Femur (tissue), 1 donor: Measurements from ENCODE around the gene LDLRAD4.
A peak's percentile ranks its signal among the peaks of the same experiment; 100 is the strongest.

Experiments
- DNase-seq: peaks from one replicate; pipeline ENCODE4 v3.0.0-alpha.2; 2017

LDLRAD4 gene

DNA sequence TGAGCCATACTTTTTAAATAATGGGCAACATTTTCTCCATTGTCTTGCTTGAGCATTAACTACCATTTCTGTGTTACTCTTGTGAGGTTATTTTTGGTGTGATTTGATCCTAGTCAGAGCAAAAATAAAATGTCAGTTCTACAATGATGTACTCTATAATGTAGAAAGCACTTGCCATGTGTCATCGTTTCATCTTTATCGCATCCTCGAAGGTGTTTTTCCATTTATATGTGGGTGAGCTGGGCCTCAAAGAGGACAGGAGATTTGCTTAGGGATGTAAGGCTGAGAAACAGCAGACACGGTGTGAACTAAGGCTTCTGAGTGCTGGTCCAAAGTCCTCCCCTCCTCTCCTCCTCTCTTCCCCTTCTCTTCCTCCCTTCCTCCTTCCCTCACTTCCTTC, 308.0 kb downstream of the LDLRAD4 start:
- DNase-seq, result no peak

DNA sequence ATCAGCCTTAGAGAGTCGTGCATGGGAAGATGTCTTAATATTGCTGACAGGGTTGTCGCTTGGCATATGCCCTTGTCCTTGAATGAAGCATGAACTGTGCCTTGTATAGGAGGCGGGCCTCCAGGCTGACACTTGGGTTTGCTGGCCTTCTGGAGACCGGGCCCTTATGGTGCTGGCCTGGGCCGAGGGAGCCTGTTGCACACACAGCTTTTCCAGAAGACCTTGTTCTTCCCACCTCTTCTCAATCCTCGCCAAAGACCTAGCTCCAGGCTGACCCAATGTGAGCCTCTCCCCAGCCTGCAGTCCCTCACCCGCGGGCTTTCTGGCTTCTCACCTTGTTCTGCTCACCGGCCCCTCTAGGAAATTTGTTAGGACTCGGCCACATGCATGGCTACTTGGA, 308.7 kb downstream of the LDLRAD4 start:
- no peak for DNase-seq

DNA sequence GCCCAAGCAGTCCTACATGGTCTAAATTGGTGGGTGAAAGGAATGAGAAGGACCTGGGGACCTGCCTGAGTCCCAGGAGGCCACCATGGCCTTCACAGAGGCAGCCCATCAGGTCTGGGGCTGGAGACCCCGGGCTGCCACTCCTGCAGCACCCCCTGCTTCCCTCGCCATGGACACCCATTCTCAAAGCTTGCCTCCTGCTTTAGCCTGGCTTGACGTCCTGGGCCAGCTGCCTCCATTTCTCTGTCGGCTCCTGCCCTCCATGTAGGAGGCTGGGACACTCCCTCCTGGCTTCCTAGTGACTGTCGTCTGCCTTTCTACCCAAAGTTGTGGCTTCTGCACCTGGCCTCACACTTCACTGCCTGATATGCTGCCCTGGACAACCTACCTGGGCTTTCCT, 309.2 kb downstream of the LDLRAD4 start:
- DNase-seq, result no peak

DNA sequence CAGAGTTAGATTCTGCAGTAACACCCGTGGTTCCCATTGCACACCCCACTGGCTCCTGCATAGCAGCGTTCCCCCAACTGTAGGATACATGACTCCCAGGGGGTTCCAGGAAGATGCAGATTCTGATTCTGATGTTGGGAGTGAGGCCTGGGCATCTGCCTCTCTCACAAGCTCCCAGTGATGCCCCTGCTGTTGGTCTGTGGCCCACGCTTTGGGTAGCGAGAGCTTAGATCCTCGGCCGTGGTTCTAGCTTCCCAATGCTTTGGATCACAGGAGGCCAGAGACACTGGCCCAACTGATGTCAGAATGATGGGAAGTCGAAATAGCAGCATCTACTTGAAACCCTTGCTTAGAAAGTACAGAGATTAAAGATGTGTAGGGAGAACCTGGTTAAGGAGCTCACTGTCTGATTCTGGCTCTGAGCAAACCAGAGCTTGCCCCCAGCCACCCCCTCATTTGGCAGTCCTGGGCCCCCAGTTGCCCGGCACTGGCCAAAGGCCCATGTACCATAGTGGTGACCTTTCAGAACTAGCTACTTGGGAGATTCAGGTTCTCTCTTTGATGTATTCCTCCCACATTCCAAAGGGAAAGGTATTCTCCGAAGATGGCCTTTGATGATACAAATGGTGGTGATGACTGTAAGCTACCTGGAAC, 310.3 kb downstream of the LDLRAD4 start:
- no peak for DNase-seq

DNA sequence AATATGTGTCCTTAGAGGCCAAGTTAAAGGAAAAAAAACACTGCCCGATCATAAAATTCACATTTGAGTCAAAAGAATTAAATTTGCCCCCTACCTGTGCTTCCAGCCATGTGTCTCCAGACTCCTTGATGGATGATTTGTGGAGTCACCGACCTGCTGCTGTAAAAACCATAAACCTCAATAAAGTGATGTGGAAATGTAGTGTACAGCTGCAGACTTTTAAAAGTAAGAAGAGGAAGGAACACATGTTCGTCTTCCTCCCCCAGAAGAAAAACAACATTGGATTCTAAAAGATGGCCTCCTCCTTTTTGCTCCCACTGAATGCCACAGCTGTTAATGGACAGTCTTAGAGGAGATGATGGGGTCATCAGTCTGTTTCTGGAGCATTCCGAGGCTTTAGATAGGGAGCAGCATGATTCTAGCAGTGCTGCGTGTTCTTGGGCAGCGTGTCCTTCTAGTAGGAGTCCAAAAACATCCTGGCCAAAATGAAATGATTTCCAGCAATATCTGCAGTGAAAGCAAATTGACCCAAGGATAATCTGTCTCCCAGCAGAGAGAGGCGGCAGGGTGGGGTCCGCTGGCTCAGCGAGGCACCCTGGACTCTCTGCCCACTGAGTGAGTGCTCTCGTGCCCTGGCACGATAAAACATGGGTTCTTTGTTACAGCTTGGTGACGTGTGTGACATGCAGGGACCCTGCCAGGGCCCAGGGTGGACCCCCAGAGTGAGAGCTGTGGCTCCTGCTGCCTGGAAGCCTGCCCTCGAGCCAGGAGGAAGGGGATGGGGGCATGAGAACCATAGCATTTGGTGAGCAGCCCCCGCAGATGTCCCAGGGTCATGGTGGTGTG, 311.7 kb downstream of the LDLRAD4 start:
- DNase-seq, result no peak

DNA sequence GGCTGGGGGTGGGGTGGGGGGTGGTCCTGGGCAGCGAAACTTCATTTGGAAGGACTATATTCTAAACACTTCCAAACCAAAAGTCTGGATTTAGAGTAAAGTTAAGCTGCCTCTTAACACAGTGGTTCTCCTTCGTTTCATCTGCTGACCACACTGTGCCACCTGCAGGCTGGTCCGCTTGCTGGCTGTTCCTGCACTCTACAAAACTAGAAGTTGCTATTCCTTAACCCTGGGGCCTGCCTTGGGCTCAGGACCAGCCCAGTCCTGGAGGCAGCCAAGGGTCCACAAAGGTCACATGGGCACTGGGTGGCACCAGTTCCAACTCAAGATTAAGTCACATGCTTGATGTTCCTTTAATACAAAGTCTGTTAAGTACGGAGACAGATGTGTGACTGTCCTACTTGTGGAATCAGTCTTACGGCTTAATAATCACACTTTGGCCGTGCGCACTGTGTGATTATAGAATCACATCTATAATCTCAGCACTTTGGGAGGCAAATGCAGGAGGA, 312.4 kb downstream of the LDLRAD4 start:
- DNase-seq, result peak; percentile 78

DNA sequence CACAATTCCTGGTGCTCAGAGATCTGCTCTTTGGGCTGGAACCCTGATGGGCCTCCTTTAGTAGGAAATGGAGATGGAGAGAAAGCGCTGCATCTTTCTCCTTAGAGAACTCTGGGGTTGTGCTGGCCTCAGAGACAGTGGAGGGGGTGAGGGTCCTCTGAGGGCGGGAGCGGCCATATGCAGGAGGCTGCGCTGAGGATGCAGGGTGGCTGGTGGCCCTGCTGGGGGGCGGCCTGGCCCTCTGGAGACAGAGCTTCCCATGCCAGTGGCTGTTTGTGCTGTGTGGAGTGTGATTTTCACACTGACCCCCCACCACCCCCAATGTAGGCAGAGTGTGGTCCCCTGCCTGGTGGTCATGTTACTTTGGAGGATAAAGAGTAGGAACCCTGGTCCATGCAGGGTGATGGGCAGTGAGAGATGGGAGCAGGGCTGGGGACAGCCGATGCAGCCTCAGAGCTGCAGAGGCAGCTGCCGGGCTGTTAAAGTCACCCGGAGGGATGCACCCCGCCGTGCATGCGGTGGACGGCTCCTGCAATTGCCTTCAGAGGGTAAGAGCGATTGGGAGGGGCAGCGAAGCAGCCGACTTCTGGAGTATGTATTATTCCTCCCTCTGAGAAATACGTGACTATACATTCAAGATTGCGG, 313.2 kb downstream of the LDLRAD4 start:
- no peak for DNase-seq

DNA sequence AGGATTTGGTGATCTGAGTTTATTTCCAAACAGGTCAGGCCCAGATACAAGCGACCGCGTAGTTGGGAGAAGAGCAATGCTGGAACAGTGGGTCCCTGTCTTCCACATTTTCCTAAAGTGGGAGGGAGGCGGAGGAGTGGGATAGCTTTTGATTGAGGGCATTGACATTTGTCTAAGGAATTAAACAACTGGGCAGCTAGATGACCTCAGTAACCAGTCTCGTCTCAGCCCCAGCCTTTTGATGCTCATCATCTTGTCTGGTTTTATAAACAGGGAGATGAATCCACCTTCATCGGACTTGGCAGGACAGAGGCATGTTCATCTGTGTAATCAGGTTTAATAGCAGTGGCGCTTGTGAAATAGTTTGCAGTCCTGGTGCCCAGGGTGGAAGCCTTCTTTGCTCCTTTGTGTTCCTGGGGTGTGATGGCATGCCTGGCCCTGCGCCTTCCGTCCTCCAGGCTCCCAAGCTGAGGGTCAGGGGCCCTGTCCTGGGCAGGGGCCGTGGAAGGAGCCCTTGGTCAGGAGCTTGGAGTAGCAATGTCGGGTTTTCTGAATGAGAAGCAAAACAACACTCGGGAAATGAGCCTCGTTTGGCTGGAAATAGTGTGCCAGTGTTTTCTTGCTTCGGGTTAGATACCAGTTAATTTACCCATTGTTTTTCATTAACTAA, 314.0 kb downstream of the LDLRAD4 start:
- no peak for DNase-seq

DNA sequence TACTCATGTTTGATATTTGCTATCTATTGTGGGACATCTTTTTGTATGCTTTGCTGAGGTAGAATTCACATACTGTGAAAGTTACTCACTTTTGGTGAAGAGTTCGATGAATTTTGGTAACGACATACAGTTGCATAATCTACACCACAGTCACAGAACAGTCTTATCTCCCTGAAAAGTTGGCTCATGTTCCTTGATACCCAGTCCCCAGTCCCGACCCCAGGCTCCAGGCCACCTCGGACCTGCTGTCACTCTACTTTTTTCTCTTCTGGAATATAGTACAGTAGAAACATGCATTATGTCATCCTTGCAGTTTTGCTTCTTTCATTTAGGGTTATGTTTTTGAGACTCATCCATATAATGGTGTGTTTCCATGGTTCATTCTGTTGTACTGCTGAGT, 316.1 kb downstream of the LDLRAD4 start:
- no peak for DNase-seq

DNA sequence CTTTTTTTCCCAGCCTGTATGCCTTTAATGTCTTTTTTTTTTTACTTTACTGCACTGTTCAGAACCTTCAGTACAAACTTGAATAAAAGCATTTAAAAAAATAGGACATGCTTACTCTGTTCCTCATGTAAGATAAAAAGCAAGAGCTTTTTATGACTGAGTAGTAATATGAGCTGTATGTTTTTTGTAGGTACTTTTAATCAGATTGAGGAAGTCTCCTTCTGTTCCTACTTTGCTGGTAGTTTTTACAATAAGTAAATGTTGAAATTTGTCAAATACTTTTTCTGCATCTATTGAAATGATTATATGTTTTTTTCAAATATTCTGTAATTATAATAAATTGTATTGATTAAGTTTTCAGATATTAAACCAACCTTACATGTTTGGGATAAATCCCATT, 318.0 kb downstream of the LDLRAD4 start:
- no peak for DNase-seq

DNA sequence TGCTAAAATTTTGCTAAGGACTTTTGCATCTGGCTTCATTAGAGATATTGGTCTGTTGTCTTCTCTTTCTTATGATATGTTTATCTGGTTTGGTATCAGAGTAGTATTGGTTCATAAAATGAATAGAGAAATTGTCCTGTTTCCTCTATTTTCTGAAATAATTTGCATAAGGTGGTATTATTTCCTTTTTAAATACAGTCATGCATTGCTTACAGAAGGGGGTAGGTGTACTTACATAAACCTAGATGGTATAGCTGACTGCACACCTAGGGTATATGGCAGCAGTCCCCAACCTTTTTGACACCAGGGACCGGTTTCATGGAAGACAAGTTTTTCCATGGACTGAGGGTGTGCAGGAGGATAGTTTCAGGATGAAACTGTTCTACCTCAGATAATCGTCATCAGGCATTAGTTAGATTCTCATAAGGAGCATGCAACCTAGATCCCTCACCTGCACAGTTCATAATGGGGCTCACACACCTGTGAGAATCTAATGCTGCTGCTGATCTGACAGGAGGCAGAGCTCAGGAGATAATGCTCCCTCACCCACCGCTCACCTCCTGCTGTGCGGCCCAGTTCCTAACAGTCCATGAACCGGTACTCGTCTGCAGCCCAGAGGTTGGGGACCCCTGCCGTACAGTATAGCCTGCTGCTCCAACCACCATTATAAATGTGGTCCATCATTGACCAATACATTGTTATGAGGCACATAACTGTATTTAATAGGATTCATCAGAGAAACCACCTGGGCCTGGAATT, 318.6 kb downstream of the LDLRAD4 start:
- DNase-seq, result no peak

DNA sequence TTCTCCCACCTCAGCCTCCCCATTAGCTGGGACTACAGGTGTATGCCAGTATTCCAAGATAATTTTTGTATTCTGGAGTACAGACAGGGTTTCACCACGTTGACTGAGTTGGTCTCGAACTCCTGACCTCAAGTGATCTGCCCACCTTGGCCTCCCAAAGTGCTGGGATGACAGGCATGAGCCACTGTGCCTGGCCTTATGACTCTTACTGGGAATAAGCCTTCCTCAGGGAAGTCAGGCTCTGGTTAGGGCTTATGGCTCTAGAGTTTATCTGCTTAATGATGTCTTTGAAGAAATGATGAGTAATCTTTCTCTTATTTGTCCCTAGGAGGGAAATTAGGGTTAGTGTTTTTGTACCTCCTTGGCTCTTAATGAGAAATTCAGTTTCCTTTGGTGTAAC, 320.1 kb downstream of the LDLRAD4 start:
- no peak for DNase-seq

DNA sequence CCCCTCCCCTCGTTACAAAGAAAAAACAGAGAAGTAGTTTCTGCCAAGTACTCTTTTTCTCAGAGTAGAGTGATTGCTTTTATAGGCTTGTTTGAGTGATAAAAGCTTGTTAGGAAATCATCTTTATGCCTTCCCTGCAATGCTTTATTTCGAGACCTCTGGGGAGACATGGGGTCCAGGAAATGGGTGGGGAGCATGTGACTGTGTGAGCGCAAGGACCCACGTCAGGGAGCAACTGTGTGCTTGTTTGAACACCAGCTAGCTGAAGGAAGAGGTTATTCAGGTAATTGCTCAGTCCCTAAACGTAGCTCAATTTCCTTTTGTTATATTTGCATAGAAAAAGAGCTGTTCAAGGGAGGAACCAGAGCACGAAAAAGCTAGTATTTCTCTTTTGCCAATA, 320.5 kb downstream of the LDLRAD4 start:
- DNase-seq, result no peak

DNA sequence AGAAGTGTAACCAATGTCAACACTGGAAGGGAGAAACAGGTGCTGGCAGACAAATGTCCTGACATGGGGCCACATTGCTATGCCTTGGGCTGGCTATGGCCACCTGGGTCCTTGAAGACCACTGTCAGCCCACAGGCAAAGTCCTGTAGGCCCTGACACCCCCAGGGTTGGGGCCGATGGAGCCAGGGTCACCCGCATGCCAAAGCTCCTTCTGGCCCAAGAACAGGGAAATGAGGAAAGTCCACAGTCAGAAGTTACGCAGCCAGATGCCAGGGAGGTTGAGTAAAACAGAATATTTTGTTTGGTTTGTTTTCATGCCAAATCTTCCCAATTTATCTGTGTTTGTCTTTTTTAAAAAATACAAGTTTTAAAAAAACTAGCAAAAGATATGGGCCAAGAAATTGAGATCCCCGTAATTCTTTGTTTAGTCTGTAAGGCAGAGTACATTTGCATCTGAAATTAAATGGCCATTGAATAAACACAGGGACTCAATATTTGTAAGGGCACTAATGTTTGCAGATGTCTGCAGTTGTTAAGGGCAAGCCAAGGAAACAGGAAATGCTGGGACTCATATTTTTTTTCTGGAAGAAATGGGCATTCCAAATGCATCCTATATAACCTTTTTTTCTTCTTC, 321.4 kb downstream of the LDLRAD4 start:
- no peak for DNase-seq

DNA sequence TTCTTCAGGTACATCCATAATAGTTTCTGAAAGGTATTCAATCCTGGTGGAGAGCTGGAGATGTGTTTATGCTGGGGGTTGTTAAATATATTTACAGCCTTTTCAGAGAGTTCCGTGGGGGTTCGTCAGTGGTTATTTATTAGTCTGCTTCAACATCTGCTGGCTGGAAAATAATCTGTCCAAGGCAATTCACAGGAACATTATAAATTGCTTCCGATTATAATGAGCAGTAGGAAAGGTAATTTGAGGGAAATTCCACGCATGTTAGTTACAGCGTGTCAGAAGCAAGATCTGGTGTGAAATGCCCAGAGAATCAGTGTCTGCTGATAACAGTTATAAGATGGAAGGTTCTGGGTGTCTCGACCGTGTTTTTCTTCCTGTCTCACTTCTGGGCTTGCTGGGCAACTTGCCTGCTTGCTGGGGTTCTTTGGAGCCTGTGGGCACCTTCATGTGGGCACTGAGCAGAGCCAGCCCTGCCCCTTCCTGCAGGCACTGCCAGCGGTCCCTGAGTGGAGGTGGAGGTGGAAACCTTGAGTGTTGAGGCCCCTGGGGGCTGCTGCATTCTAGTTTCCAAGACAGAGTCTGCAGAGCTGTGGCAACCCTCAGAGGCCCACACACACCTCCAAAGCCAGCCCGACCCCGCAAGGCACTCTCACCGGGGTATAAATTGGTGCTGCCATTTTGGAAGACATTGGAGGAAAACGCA, 322.1 kb downstream of the LDLRAD4 start:
- DNase-seq, result no peak

DNA sequence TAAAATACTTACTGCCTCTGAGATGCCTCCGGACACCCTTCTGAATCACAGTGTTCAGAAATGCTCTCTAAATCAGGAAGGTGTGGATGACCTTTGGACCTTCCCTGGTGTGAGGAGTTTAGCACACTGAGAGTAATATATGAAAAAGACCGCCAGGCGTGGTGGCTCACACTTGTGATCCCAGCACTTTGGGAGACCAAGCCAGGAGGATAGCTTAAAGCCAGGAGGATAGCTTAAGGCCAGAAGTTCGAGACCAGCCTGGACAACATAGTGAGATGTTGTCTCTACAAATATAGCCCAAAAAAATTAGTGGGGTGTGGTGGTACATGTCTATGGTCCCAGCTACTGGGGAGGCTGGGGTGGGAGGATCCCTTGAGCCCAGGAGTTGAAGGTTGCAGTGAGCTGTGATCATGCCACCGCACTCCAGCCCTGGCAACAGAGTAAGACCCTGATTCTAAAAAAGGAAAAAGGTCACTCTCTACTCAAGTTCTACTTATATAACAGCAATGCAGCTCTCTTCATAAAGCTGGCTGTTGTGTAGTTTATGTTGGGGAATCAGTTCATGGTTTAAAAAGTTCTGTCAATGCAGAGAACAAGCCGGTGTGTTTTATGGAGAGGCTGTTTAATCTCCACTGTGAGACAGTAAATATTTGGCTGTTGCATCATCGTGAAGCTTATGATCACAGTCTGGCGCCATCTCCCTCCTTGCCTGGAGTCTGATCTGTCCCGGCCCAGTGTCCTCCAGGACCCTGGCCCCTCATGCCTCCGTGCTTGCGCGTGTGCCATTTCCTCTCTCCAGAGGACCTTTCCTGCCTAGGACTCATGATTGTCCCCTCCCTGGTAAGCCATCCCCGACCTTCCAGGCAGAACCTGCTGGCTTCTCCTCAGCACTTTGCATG, 323.3 kb downstream of the LDLRAD4 start:
- DNase-seq, result no peak

DNA sequence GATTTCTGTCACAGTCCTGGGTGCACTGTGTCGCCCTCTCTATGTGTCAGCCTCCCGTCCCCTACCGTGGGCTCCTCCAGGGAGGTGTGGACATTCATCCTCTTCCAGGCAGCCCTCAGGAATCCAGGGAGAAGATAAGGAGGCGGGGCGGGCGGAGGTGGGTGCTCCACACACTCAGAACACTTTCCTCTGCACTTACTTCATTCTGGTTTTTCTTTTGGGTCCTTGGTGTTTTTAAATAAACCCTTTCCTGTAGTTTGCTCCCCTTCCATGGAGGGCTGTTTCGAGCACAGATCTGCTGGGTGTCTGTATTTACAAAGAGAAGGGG, 323.9 kb downstream of the LDLRAD4 start:
- DNase-seq, result no peak

DNA sequence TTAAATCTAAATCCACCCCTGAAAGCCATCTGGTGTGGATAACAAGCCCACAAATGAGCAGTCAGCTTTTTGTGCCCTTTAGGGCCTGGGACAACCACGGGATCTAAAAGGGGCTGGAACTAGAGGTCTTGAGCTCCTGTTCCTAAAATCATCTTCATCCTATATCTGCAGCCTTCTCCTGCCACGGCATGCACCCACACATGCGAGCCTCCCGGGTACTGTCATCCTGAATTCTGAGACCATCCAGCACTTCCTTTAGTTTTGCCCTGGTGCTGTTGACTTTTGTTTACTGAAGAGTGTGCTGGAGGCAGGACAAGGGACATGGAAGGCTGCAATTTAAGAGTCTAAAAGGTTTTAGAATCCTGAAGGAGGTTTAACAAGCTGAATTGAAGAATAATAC, 324.6 kb downstream of the LDLRAD4 start:
- no peak for DNase-seq

DNA sequence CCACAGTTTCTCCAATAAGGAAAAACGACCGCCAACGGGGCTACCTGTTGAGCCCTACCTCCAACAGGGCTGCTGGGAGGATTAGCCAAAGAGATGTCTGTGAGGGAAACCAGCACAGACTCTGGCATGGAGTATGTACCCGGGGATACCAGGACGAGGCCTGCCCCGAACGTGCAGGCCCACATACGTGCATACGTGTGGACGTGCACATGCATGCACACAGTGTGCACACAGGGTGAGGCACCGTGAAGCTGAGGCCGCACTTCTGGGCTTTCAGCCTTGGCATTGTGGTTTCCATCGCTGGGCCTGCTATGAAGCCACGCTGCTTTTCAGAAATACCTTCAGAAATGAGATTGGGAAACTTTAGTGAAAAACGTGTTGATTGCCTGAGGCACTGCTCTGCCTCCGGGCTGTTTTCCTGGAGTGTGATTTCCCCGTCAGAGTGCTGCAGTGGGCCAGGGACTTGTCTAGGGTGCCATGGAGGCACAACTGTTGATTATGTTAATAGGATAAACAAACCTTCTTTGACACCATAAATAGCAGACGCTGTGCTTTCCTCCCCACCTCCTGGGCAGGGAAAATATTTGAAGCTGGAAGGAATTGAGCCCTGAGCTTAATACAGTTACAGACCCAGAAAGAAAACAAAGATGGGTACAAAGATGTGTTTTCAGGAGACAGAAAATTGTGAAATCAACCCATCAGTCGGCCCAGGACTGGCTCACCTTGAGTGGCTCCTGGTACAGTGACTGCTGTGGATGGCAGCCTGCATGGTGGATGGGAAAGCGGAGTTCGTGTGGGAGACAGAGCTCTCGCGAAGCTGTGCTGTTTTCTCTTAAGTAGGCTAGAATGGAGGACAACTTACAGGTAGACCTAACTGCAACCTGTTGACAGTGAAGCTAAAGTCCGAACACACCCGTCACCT, 325.5 kb downstream of the LDLRAD4 start:
- no peak for DNase-seq
